HepG2 (cell line): ENCODE results near the gene DNAJB11. TPM values are rescaled to one million over a fixed set of nuclear protein-coding genes. Genes with fewer than 3 reads are reported as not detected.

Experiments used
- ADNP ChIP-seq: sonication (generic); formaldehyde crosslinking; IDR thresholded peaks from 2 replicates; pipeline ENCODE4 v1.4.0; 2020; ENCODE audit warnings: missing genetic modification reagents
- ELF1 ChIP-seq: sonication (generic); formaldehyde crosslinking; IDR thresholded peaks from 2 replicates; pipeline ENCODE4 v1.4.0; 2020; ENCODE audit warnings: missing genetic modification reagents
- FLYWCH1 ChIP-seq: sonication (generic); formaldehyde crosslinking; IDR thresholded peaks from 2 replicates; pipeline ENCODE4 v1.8.1; 2023; ENCODE audit warnings: mild to moderate bottlenecking, missing genetic modification reagents
- GABPB1 ChIP-seq: IDR thresholded peaks from 2 replicates; pipeline ENCODE4 v1.6.1; 2016; ENCODE audit warnings: mild to moderate bottlenecking, missing genetic modification reagents, moderate library complexity, missing compliant biosample characterization
- GPN1 ChIP-seq: sonication (generic); formaldehyde crosslinking; IDR thresholded peaks from 2 replicates; pipeline ENCODE4 v1.5.1; 2020; ENCODE audit warnings: missing genetic modification reagents, borderline replicate concordance
- HDAC1 ChIP-seq: sonication (generic); formaldehyde crosslinking; IDR thresholded peaks from 2 replicates; pipeline ENCODE4 v1.5.1; 2020; ENCODE audit warnings: mild to moderate bottlenecking, missing genetic modification reagents
- HOXA9 ChIP-seq: sonication (generic); formaldehyde crosslinking; IDR thresholded peaks from 2 replicates; pipeline ENCODE4 v1.8.1; 2022; ENCODE audit warnings: missing genetic modification reagents, mild to moderate bottlenecking, moderate library complexity, borderline replicate concordance
- LCORL ChIP-seq, 2 experiments: fragments of 450-650 bp in 1 of 2; sonication (generic) in 1 of 2; formaldehyde crosslinking in 1 of 2; IDR thresholded peaks; 2 replicates each; pipeline versions ENCODE4 v1.5.0 to v1.6.1; 2017 to 2020; ENCODE audit warnings: antibody characterized with exemption in 1 of 2, missing genetic modification reagents in 1 of 2
- RAD21 ChIP-seq: fragments of 450-650 bp; formaldehyde crosslinking; IDR thresholded peaks from 2 replicates; pipeline ENCODE4 v1.5.0; 2020; ENCODE audit warnings: mild to moderate bottlenecking
- RBM22 ChIP-seq: fragments of 200-400 bp; formaldehyde crosslinking; optimal IDR thresholded peaks from 2 replicates; pipeline ENCODE3; 2017; ENCODE audit warnings: mild to moderate bottlenecking, low read length, moderate library complexity
- SAFB2 ChIP-seq: sonication (generic); formaldehyde crosslinking; IDR thresholded peaks from 2 replicates; pipeline ENCODE4 v1.5.1; 2020; ENCODE audit warnings: missing genetic modification reagents, low read depth, mild to moderate bottlenecking, borderline replicate concordance
- SP5 ChIP-seq: IDR thresholded peaks from 2 replicates; pipeline ENCODE4 v1.6.1; 2016; ENCODE audit warnings: low read depth, borderline replicate concordance
- TBX3 ChIP-seq: fragments of 450-650 bp; IDR thresholded peaks from 2 replicates; pipeline ENCODE4 v1.6.1; 2017; ENCODE audit warnings: antibody characterized with exemption, mild to moderate bottlenecking, inconsistent platforms, borderline replicate concordance
- TFE3 ChIP-seq: IDR thresholded peaks from 2 replicates; pipeline ENCODE4 v1.6.1; 2016
- THAP11 ChIP-seq: IDR thresholded peaks from 2 replicates; pipeline ENCODE4 v1.6.1; 2016; ENCODE audit warnings: missing biosample characterization, missing genetic modification reagents
- XRCC5 ChIP-seq: fragments of 200-400 bp; formaldehyde crosslinking; optimal IDR thresholded peaks from 2 replicates; pipeline ENCODE3; 2017; ENCODE audit warnings: mild to moderate bottlenecking, low read length
- ZBTB44 ChIP-seq: sonication (generic); formaldehyde crosslinking; IDR thresholded peaks from 2 replicates; pipeline ENCODE4 v1.4.0; 2020; ENCODE audit warnings: missing genetic modification reagents
- ZNF432 ChIP-seq: sonication (generic); formaldehyde crosslinking; IDR thresholded peaks from 2 replicates; pipeline ENCODE4 v1.5.0; 2020; ENCODE audit warnings: missing genetic modification reagents, mild to moderate bottlenecking, borderline replicate concordance
- ZNF44 ChIP-seq: sonication (generic); formaldehyde crosslinking; IDR thresholded peaks from 2 replicates; pipeline ENCODE4 v1.5.1; 2020; ENCODE audit warnings: mild to moderate bottlenecking, missing genetic modification reagents
- ZNF564 ChIP-seq: sonication (generic); formaldehyde crosslinking; IDR thresholded peaks from 2 replicates; pipeline ENCODE4 v1.8.1; 2023; ENCODE audit warnings: mild to moderate bottlenecking, missing genetic modification reagents
- ZNF614 ChIP-seq: IDR thresholded peaks from 2 replicates; pipeline ENCODE4 v1.6.1; 2018; ENCODE audit warnings: missing biosample characterization, missing genetic modification reagents, inconsistent platforms, borderline replicate concordance
- ZNF761 ChIP-seq: sonication (generic); formaldehyde crosslinking; conservative IDR thresholded peaks from 2 replicates; pipeline ENCODE4 v1.4.0; 2020; ENCODE audit warnings: mild to moderate bottlenecking, missing genetic modification reagents
- polyA plus RNA-seq, 8 experiments: library from polyadenylated mRNA; depleted of rRNA in 3 of 8; stranded (reverse) in 7 of 8; unstranded in 1 of 8; fragments of >200 nt; fragmentation: Illumina TruSeq in 4 of 8; extraction: Trizol in 4 of 8; gene quantifications; 2 replicates each; pipeline versions ENCODE4 v1.2.1 to v1.2.3, GENCODE V29; 2011 to 2016; ENCODE audit warnings: low read depth in 4 of 8, missing spikeins in 1 of 8, mixed read lengths in 1 of 8; ENCODE audit not compliant: insufficient read depth in 1 of 8
- total RNA-seq, 5 experiments: library from RNA; depleted of rRNA; stranded (reverse); fragments of >200 nt; fragmentation: Illumina TruSeq; extraction: Trizol; gene quantifications; 2 replicates each; pipeline ENCODE4 v1.2.3, GENCODE V29; 2016; ENCODE audit warnings: low read depth in 1 of 5
- TF ChIP-seq, protein P1 (sequence below): sonication (generic); formaldehyde crosslinking; IDR thresholded peaks from 2 replicates; pipeline ENCODE4 v1.4.0; 2020; ENCODE audit warnings: mild to moderate bottlenecking, missing genetic modification reagents

The DNAJB11 gene
- total and polyA plus RNA-seq, 2 of the 13 experiments (the other 11 are each of a cell fraction or from before 2014, with no cell fraction given), result 41.0 to 132 TPM

GRCh38 chr3:186605561-186606545, 35.3 kb downstream of the DNAJB11 start (continued):
- TF ChIP-seq TFE3 (CRISPR knock-in tag), result peak; percentile 90; the same call in 1 of the 2 replicates
- peak; percentile 65 for TF ChIP-seq THAP11 (CRISPR knock-in tag)
- TF ChIP-seq ZNF761 (CRISPR knock-in tag), result no peak
- TF ChIP-seq XRCC5, result no peak
- no peak for TF ChIP-seq ZNF432 (CRISPR knock-in tag)
- TF ChIP-seq TBX3, result no peak
- no peak for TF ChIP-seq ZNF564 (CRISPR knock-in tag)
- TF ChIP-seq SAFB2 (CRISPR knock-in tag), result no peak
- TF ChIP-seq SP5, result peak; percentile 42; the same call in 1 of the 2 replicates
- no peak for TF ChIP-seq GPN1 (CRISPR knock-in tag)
- TF ChIP-seq RAD21 (CRISPR knock-in tag), result peak; percentile 12; the same call in 1 of the 2 replicates
- no peak for TF ChIP-seq GABPB1 (CRISPR knock-in tag)
- no peak for TF ChIP-seq ZNF44
- TF ChIP-seq FLYWCH1 (CRISPR knock-in tag), result no peak
- TF ChIP-seq HOXA9 (CRISPR knock-in tag), result no peak
- peak; percentile 75 for TF ChIP-seq HDAC1 (CRISPR knock-in tag)
- peak; percentile 44; the same call in 1 of the 2 replicates for TF ChIP-seq ZNF614 (CRISPR knock-in tag)
- no peak for TF ChIP-seq ADNP (CRISPR knock-in tag)
- TF ChIP-seq ELF1 (CRISPR knock-in tag), result no peak
- no peak for TF ChIP-seq RBM22
- TF ChIP-seq ZBTB44 (CRISPR knock-in tag), result no peak
- TF ChIP-seq, protein P1, sequence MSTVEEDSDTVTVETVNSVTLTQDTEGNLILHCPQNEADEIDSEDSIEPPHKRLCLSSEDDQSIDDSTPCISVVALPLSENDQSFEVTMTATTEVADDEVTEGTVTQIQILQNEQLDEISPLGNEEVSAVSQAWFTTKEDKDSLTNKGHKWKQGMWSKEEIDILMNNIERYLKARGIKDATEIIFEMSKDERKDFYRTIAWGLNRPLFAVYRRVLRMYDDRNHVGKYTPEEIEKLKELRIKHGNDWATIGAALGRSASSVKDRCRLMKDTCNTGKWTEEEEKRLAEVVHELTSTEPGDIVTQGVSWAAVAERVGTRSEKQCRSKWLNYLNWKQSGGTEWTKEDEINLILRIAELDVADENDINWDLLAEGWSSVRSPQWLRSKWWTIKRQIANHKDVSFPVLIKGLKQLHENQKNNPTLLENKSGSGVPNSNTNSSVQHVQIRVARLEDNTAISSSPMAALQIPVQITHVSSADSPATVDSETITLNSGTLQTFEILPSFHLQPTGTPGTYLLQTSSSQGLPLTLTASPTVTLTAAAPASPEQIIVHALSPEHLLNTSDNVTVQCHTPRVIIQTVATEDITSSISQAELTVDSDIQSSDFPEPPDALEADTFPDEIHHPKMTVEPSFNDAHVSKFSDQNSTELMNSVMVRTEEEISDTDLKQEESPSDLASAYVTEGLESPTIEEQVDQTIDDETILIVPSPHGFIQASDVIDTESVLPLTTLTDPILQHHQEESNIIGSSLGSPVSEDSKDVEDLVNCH (CRISPR knock-in tag), result no peak
- no peak for TF ChIP-seq LCORL (IDR thresholded peaks at IDR 0.05)
- TF ChIP-seq LCORL (CRISPR knock-in tag; IDR thresholded peaks at IDR 0.05), result peak; percentile 66; the same call in 1 of the 2 replicates
